ENCODE data around the gene GRPEL2.

Gene GRPEL2

DNA sequence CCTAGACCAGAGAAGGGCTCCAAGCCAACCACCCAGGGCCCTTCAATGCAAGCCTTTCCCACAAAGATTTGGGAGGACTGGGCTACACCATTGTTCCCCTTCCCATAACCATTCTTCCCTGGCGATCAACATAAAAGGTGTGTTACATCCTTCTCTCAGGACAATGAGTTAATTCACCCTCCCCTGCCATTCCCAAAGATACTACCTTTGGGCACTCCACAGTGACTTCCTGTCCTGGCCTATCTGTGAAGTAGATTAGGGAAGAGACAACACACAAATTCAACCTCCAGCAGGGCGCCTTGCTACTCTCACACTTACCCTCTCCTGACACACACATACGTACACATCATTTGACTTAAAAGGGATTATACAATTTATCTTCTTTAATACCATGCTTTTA, 57.0 kb downstream of the GRPEL2 start:
- DNase-seq: no peak

Data from NCI-H2029 treated with DMSO at 0.1 percent for 48 hours (cell line).